IMR-90 (cell line): ENCODE measurements around the gene TMEM9B. TPM values are rescaled to one million over a fixed set of nuclear protein-coding genes. Genes with fewer than 3 reads are reported as not detected.

ENCODE experiments used
- ATAC-seq: fragments of 200-7000 bp; cut with Tn5 transposase; 2 replicates; pipeline ENCODE4 v1.9.1; 2020; ENCODE audit warnings: low read depth, mild to moderate bottlenecking, moderate library complexity
- BruUV-seq: library from RNA; stranded (reverse); fragments of 400-500 nt; replicated peaks from 2 replicates; lab custom pipeline; 2021; lab: Mats Ljungman, UMichigan
- CTCF ChIA-PET: fragments of 300-600 bp; formaldehyde crosslinking; extraction: SDS; loops from one replicate; lab custom pipeline; 2021; ENCODE audit warnings: antibody characterized with exemption; lab: Yijun Ruan, JAX
- POLR2A ChIA-PET: fragments of 300-600 bp; sonication (Branson Sonifier 250); formaldehyde crosslinking; loops from one replicate; lab custom pipeline; 2022; ENCODE audit warnings: antibody characterized with exemption; ENCODE audit not compliant: unreplicated experiment; lab: Charles Lee
- DNase-seq: peaks from one replicate; pipeline ENCODE4 v3.0.0; 2013
- H2AFZ ChIP-seq: replicated peaks from 2 replicates; pipeline ENCODE3; 2013; ENCODE audit warnings: low read length, mild to moderate bottlenecking; ENCODE audit not compliant: poor library complexity
- H2AK5ac ChIP-seq: 2 replicates; pipeline ENCODE4 v1.6.1; 2013; ENCODE audit warnings: low read depth, low read length, inconsistent platforms
- H2AK9ac ChIP-seq: replicated peaks from 2 replicates; pipeline ENCODE3; 2013; ENCODE audit warnings: mild to moderate bottlenecking, low read depth, low read length, moderate library complexity; ENCODE audit not compliant: poor library complexity
- H2BK120ac ChIP-seq: 2 replicates; pipeline ENCODE4 v1.6.1; 2013; ENCODE audit warnings: low read depth, low read length, inconsistent platforms
- H2BK15ac ChIP-seq: 3 replicates; pipeline ENCODE4 v1.6.1; 2013; ENCODE audit warnings: low read depth, low read length, inconsistent platforms
- H2BK20ac ChIP-seq: 2 replicates; pipeline ENCODE4 v1.6.1; 2013; ENCODE audit warnings: low read depth, mild to moderate bottlenecking, inconsistent platforms, low read length, moderate library complexity
- H2BK5ac ChIP-seq: 2 replicates; pipeline ENCODE4 v1.6.1; 2013; ENCODE audit warnings: mild to moderate bottlenecking, low read depth, low read length, inconsistent platforms; ENCODE audit not compliant: poor library complexity, severe bottlenecking
- H3K14ac ChIP-seq: replicated peaks from 2 replicates; pipeline ENCODE4 v1.6.1; 2013; ENCODE audit warnings: low read depth, low read length, inconsistent platforms
- H3K18ac ChIP-seq: 2 replicates; pipeline ENCODE4 v1.6.1; 2013; ENCODE audit warnings: low read depth, low read length, control low read depth
- H3K23ac ChIP-seq: 2 replicates; pipeline ENCODE4 v1.6.1; 2013; ENCODE audit warnings: low read depth, low read length, inconsistent platforms
- H3K27ac ChIP-seq: 2 replicates; pipeline ENCODE4 v1.5.1; 2013; ENCODE audit warnings: mild to moderate bottlenecking, control low read depth, low read length; ENCODE audit not compliant: insufficient read depth
- H3K27me3 ChIP-seq: 2 replicates; pipeline ENCODE4 v1.6.1; 2013; ENCODE audit warnings: low read length; ENCODE audit not compliant: control insufficient read depth, insufficient read depth
- H3K36me3 ChIP-seq: 2 replicates; pipeline ENCODE4 v1.6.1; 2013; ENCODE audit warnings: low read length, mixed read lengths; ENCODE audit not compliant: control insufficient read depth, insufficient read depth
- H3K4ac ChIP-seq: 2 replicates; pipeline ENCODE4 v1.6.1; 2013; ENCODE audit warnings: low read depth, low read length, inconsistent platforms
- H3K4me1 ChIP-seq: 2 replicates; pipeline ENCODE4 v1.6.1; 2013; ENCODE audit warnings: low read length, mixed read lengths; ENCODE audit not compliant: control insufficient read depth, insufficient read depth
- H3K4me2 ChIP-seq: 2 replicates; pipeline ENCODE4 v1.6.1; 2013; ENCODE audit warnings: low read depth, mild to moderate bottlenecking, control low read depth, low read length, moderate library complexity
- H3K4me3 ChIP-seq: 2 replicates; pipeline ENCODE4 v1.5.1; 2013; ENCODE audit warnings: low read depth, mild to moderate bottlenecking, control low read depth, low read length, moderate library complexity; ENCODE audit not compliant: insufficient read depth
- H3K56ac ChIP-seq: 2 replicates; pipeline ENCODE4 v1.6.1; 2013; ENCODE audit warnings: low read length, inconsistent platforms; ENCODE audit not compliant: insufficient read depth; ENCODE audit errors: extremely low read depth
- H3K79me1 ChIP-seq, 2 experiments: 2 replicates each; pipeline ENCODE4 v1.6.1; 2013; ENCODE audit warnings: low read length in 2 of 2, inconsistent platforms in 1 of 2, low read depth in 1 of 2
- H3K9ac ChIP-seq: 2 replicates; pipeline ENCODE4 v1.6.1; 2013; ENCODE audit warnings: low read depth, low read length, control low read depth
- H3K9me1 ChIP-seq: 2 replicates; pipeline ENCODE4 v1.6.1; 2013; ENCODE audit warnings: low read length, inconsistent platforms; ENCODE audit not compliant: insufficient read depth
- H3K9me3 ChIP-seq: 2 replicates; pipeline ENCODE4 v1.6.1; 2013; ENCODE audit warnings: low read length; ENCODE audit not compliant: control insufficient read depth, insufficient read depth
- H4K20me1 ChIP-seq: 2 replicates; pipeline ENCODE4 v1.6.1; 2013; ENCODE audit warnings: low read length, inconsistent platforms; ENCODE audit not compliant: insufficient read depth
- H4K5ac ChIP-seq: 2 replicates; pipeline ENCODE4 v1.6.1; 2013; ENCODE audit warnings: mild to moderate bottlenecking, low read depth, low read length, control low read depth
- H4K8ac ChIP-seq, 2 experiments: 2 replicates each; pipeline ENCODE4 v1.6.1; 2013; ENCODE audit warnings: low read depth in 2 of 2, low read length in 2 of 2, control low read depth in 1 of 2, inconsistent platforms in 1 of 2
- H4K91ac ChIP-seq: 2 replicates; pipeline ENCODE4 v1.6.1; 2013; ENCODE audit warnings: low read depth, low read length, inconsistent platforms; ENCODE audit not compliant: insufficient read depth
- CEBPB ChIP-seq: IDR thresholded peaks from 2 replicates; pipeline ENCODE4 v1.6.1; 2012; ENCODE audit warnings: low read depth, low read length, improper control_type of control experiment
- CHD1 ChIP-seq: IDR thresholded peaks from 2 replicates; pipeline ENCODE4 v1.6.1; 2012; ENCODE audit warnings: low read depth, low read length, improper control_type of control experiment
- CTCF ChIP-seq: conservative IDR thresholded peaks from 2 replicates; pipeline ENCODE4 v1.5.1; 2012; ENCODE audit warnings: mild to moderate bottlenecking, low read depth, low read length, improper control_type of control experiment
- ELK1 ChIP-seq: fragments of 150-350 bp; IDR thresholded peaks from 2 replicates; pipeline ENCODE4 v1.6.1; 2016; ENCODE audit warnings: low read depth, mild to moderate bottlenecking, low read length, moderate library complexity, borderline replicate concordance
- MAFK ChIP-seq: IDR thresholded peaks from 2 replicates; pipeline ENCODE4 v1.6.1; 2012; ENCODE audit warnings: low read depth, low read length, improper control_type of control experiment
- MAZ ChIP-seq: IDR thresholded peaks from 2 replicates; pipeline ENCODE4 v1.6.1; 2012; ENCODE audit warnings: low read depth, mild to moderate bottlenecking, low read length, improper control_type of control experiment, moderate library complexity, borderline replicate concordance
- NFE2L2 ChIP-seq: fragments of 150-350 bp; IDR thresholded peaks from 2 replicates; pipeline ENCODE4 v1.6.1; 2016; ENCODE audit warnings: low read depth, mild to moderate bottlenecking, low read length
- POLR2A ChIP-seq: IDR thresholded peaks from 2 replicates; pipeline ENCODE4 v1.6.1; 2012; ENCODE audit warnings: mild to moderate bottlenecking, low read depth, low read length
- RCOR1 ChIP-seq: IDR thresholded peaks from 2 replicates; pipeline ENCODE4 v1.6.1; 2012; ENCODE audit warnings: mild to moderate bottlenecking, low read length, improper control_type of control experiment; ENCODE audit not compliant: insufficient replicate concordance
- RFX5 ChIP-seq: IDR thresholded peaks from 2 replicates; pipeline ENCODE4 v1.8.0; 2012; ENCODE audit warnings: low read depth, mild to moderate bottlenecking, low read length, moderate library complexity
- USF2 ChIP-seq: fragments of 150-350 bp; IDR thresholded peaks from 2 replicates; pipeline ENCODE4 v1.6.1; 2017; ENCODE audit warnings: mild to moderate bottlenecking, antibody characterized with exemption, low read length, low read depth
- WGBS, 2 experiments: methylation state at CpG; one replicate each; pipeline versions ENCODE4 v1.1.5 to v1.1.7; 2013; ENCODE audit warnings: missing lambda C conversion rate in 2 of 2; ENCODE audit not compliant: insufficient read length in 1 of 2; ENCODE audit errors: extremely low coverage in 2 of 2; 5-methylcytosine and 5-hydroxymethylcytosine counted together
- dilution Hi-C: fragments of 300-500 bp; cut with HindIII; formaldehyde crosslinking; loops from one replicate; pipeline ENCODE4 v1.14.3; 2018; ENCODE audit warnings: low sequenced_read_pairs; ENCODE audit not compliant: unreplicated experiment
- in situ Hi-C: fragments of 300-500 bp; cut with MboI; formaldehyde crosslinking; loops from 3 replicates; pipeline ENCODE4 v1.14.3; 2019; ENCODE audit warnings: low sequenced_read_pairs, inconsistent platforms, mixed read lengths
- intact Hi-C: fragments of 100-400 bp; cut with micrococcal nuclease; formaldehyde crosslinking; loops from 2 replicates; pipeline ENCODE4 v1.10.0; 2022
- polyA plus RNA-seq, 3 experiments: library from polyadenylated mRNA; depleted of rRNA; stranded (reverse); fragments of >200 nt; gene quantifications; 2 replicates each; pipeline ENCODE4 v1.2.3, GENCODE V29; 2012; ENCODE audit warnings: low replicate concordance in 1 of 3
- total RNA-seq: library from RNA; depleted of rRNA; stranded (reverse); fragments of >200 nt; gene quantifications from 2 replicates; pipeline ENCODE4 v1.2.3, GENCODE V29; 2012

TMEM9B gene
- total and polyA plus RNA-seq, 2 of the 4 experiments (the other 2 are of a cell fraction): 24.6 to 25.6 TPM

GRCh38 chr11:8907116-8907515 is 57.1 kb downstream of the TMEM9B start:
- WGBS, 2 experiments: no CpG with 5 or more reads among the region's 1 CpG

More at GRCh38 chr11:8907116-8907515, 57.1 kb downstream of the TMEM9B start:
- Histone ChIP-seq H3K27me3 (no peaks in the 10 kb centered on the region), H3K9ac (no peak overlapping the region), H2BK120ac (peak overlapping the region; percentile 65; the same call in 1 of the 2 replicates), H3K56ac (no peak overlapping the region), H2BK5ac (peak overlapping the region; percentile 25), H2BK20ac (peak overlapping the region; percentile 80; the same call in 1 of the 2 replicates), H3K4me1 (peaks cover 2% of the 10 kb centered on the region; the same call in 1 of the 2 replicates), H3K79me1 (peaks cover under 1 to 13% of the 10 kb centered on the region in 2 experiments; a peak in 3 of 4 replicates), H2AFZ (no peak overlapping the region), H3K23ac (peak overlapping the region; percentile 0; the same call in 1 of the 2 replicates), H2BK15ac (no peak overlapping the region; the same call in 2 of the 3 replicates), H2AK9ac (no peak overlapping the region), H3K9me3 (no peaks in the 10 kb centered on the region), H3K9me1 (peaks cover 2% of the 10 kb centered on the region; the same call in 1 of the 2 replicates), H3K4me3 (no peak overlapping the region), H3K4ac (peak overlapping the region; percentile 40; the same call in 1 of the 2 replicates), H3K27ac (no peak overlapping the region; the same call in 1 of the 2 replicates), H4K20me1 (no peaks in the 10 kb centered on the region), H4K91ac (peak overlapping the region; percentile 19; the same call in 1 of the 2 replicates), H3K14ac (no peak overlapping the region; the same call in 1 of the 2 replicates), H2AK5ac (peak overlapping the region; percentile 63; the same call in 1 of the 2 replicates), H3K36me3 (no peaks in the 10 kb centered on the region), H3K18ac (peak overlapping the region; percentile 40; the same call in 1 of the 2 replicates), H3K4me2 (no peak overlapping the region; the same call in 1 of the 2 replicates), H4K5ac (no peak overlapping the region), H4K8ac (peak overlapping the region in 1 of 2 experiments; percentile 46; a peak in 1 of 4 replicates)
- dilution Hi-C loops: no loop called here
- intact Hi-C loops: loop anchor here (5.0 kb wide), 1 partner anchor 35 kb away; no protein-coding TSS in a partner anchor
- TF ChIP-seq CTCF (no peak), CHD1 (no peak), RFX5 (no peak), RCOR1 (no peak), MAFK (no peak), CEBPB (no peak), NFE2L2 (no peak), MAZ (no peak), USF2 (no peak), POLR2A (no peak), ELK1 (no peak)
- no TSS peak for BruUV-seq
- no peak for DNase-seq
- CTCF ChIA-PET: no interaction called here
- ATAC-seq: no peak
- POLR2A ChIA-PET: no interaction called here
- in situ Hi-C loops: no loop called here
